OCI-LY7 (cell line): Measurements from ENCODE around the gene TIMM10B. TPM values are rescaled to one million over a fixed set of nuclear protein-coding genes. Genes with fewer than 3 reads are reported as not detected.

Experiments
- Bru-seq: library from RNA; stranded (reverse); fragments of 400-500 nt; gene quantifications from one replicate; lab custom pipeline; 2021; lab: Mats Ljungman, UMichigan
- BruChase-seq, 2 experiments: library from RNA; stranded (reverse); fragments of 400-500 nt; gene quantifications; one replicate each; lab custom pipeline; 2021; lab: Mats Ljungman, UMichigan
- BruUV-seq: library from RNA; stranded (reverse); fragments of 400-500 nt; replicated peaks from 2 replicates; lab custom pipeline; 2021; lab: Mats Ljungman, UMichigan
- CTCF ChIA-PET: fragments of 300-600 bp; sonication (Branson Sonifier 250); formaldehyde crosslinking; loops from one replicate; lab custom pipeline; 2022; ENCODE audit warnings: antibody characterized with exemption; ENCODE audit not compliant: unreplicated experiment; lab: Charles Lee
- POLR2A ChIA-PET: fragments of 300-600 bp; sonication (Branson Sonifier 250); formaldehyde crosslinking; loops from one replicate; lab custom pipeline; 2022; ENCODE audit warnings: antibody characterized with exemption; lab: Charles Lee
- DNase-seq: peaks from one replicate; pipeline ENCODE4 v3.0.0-alpha.2; 2015; ENCODE audit warnings: low spot score
- H2AFZ ChIP-seq: fragments of 200-600 bp; sonication (generic), shearing (Covaris generic); 2 replicates; pipeline ENCODE4 v1.6.1; 2014; ENCODE audit warnings: mild to moderate bottlenecking, antibody characterized with exemption, low read length, moderate library complexity
- H3K27ac ChIP-seq: fragments of 200-600 bp; sonication (generic); 2 replicates; pipeline ENCODE4 v1.5.1; 2014; ENCODE audit warnings: mixed run types, low read depth, mild to moderate bottlenecking, moderate library complexity, low read length, inconsistent platforms; ENCODE audit not compliant: poor library complexity, severe bottlenecking
- H3K36me3 ChIP-seq: fragments of 200-600 bp; sonication (generic); 2 replicates; pipeline ENCODE4 v1.6.1; 2014; ENCODE audit warnings: mild to moderate bottlenecking, antibody characterized with exemption, low read length, moderate library complexity, mixed read lengths; ENCODE audit not compliant: insufficient read depth
- H3K4me1 ChIP-seq: fragments of 200-600 bp; sonication (generic); 2 replicates; pipeline ENCODE4 v1.5.1; 2014; ENCODE audit warnings: mild to moderate bottlenecking, low read length; ENCODE audit not compliant: insufficient read depth, poor library complexity, severe bottlenecking
- H3K4me2 ChIP-seq: fragments of 200-600 bp; sonication (generic); 2 replicates; pipeline ENCODE4 v1.6.1; 2014; ENCODE audit warnings: mild to moderate bottlenecking, low read length
- H3K4me3 ChIP-seq: fragments of 200-600 bp; sonication (generic); 2 replicates; pipeline ENCODE4 v1.5.1; 2014; ENCODE audit warnings: mild to moderate bottlenecking, low read depth, low read length; ENCODE audit not compliant: poor library complexity, severe bottlenecking
- H3K79me2 ChIP-seq: fragments of 200-600 bp; sonication (generic); 2 replicates; pipeline ENCODE4 v1.6.1; 2016; ENCODE audit warnings: low read depth, mild to moderate bottlenecking, low read length, moderate library complexity, mixed read lengths; ENCODE audit not compliant: insufficient read depth
- H3K9me2 ChIP-seq: fragments of 200-600 bp; sonication (generic); 2 replicates; pipeline ENCODE4 v1.6.1; 2016; ENCODE audit warnings: mild to moderate bottlenecking, low read length, mixed read lengths; ENCODE audit not compliant: insufficient read depth
- H3K9me3 ChIP-seq: fragments of 200-600 bp; sonication (generic); 2 replicates; pipeline ENCODE4 v1.6.1; 2014; ENCODE audit warnings: mild to moderate bottlenecking, mixed run types, low read length, mixed read lengths
- H4K20me1 ChIP-seq: fragments of 200-600 bp; sonication (generic); 2 replicates; pipeline ENCODE4 v1.6.1; 2014; ENCODE audit warnings: mild to moderate bottlenecking, antibody characterized with exemption, low read length, moderate library complexity, mixed read lengths; ENCODE audit not compliant: insufficient read depth
- CTCF ChIP-seq: fragments of 200-600 bp; sonication (generic); conservative IDR thresholded peaks from 2 replicates; pipeline ENCODE4 v1.5.1; 2014; ENCODE audit warnings: mild to moderate bottlenecking, antibody characterized with exemption, low read length, moderate library complexity, mixed read lengths
- EZH2phosphoT487 ChIP-seq: fragments of 200-600 bp; sonication (generic); IDR thresholded peaks from 2 replicates; pipeline ENCODE4 v1.6.1; 2018; ENCODE audit warnings: low read depth, borderline replicate concordance, mild to moderate bottlenecking, mixed run types, antibody characterized with exemption, low read length, moderate library complexity, mixed read lengths
- intact Hi-C: fragments of 100-400 bp; cut with micrococcal nuclease; formaldehyde crosslinking; loops from one replicate; pipeline ENCODE4 v1.10.0; 2022; ENCODE audit not compliant: unreplicated experiment
- long read RNA-seq: library from polyadenylated mRNA; stranded (forward); transcript quantifications from one replicate; pipeline ENCODE4 v2.0.0, GENCODE V29; 2022
- total RNA-seq, 2 experiments: library from RNA; depleted of rRNA in 1 of 2; stranded (reverse); fragments of >200 nt in 1 of 2; shearing (Covaris generic) in 1 of 2; gene quantifications; 2 replicates each; pipeline ENCODE4 v1.2.3, GENCODE V29; 2014 to 2022

The TIMM10B gene
- total RNA-seq (2014; rRNA removed; shearing (Covaris generic)) = 43.7 and 52.8 TPM in 2 replicates
- total RNA-seq (2022) = 49.9 and 54.6 TPM in 2 replicates
- percentile 98 among the genes with signal in this experiment for Bru-seq, nascent RNA
- percentile 99 among the genes with signal in this experiment for BruChase-seq, experiment 1, labeled RNA remaining after a 6-hour chase
- BruChase-seq, experiment 2, labeled RNA remaining after a 2-hour chase = percentile 99 among the genes with signal in this experiment
- long read RNA-seq, transcript TIMM10B-205 (4 exons, 608 nt) = minor isoform, 6 of 81 reads
- long read RNA-seq, transcript TIMM10B-201 (3 exons, 2,840 nt) = major isoform, 72 of 81 reads
- long read RNA-seq, partial matches to known transcripts = 0 of 81 reads
- long read RNA-seq, other reads (novel, unspliced or antisense) = 0 of 81 reads

- BruUV-seq = no TSS peak
- Histone ChIP-seq H3K79me2 (peaks cover 38% of the 10 kb centered on the region), H3K9me2 (no peaks in the 10 kb centered on the region), H3K4me1 (peaks cover 22% of the 10 kb centered on the region), H2AFZ (peak within 1 kb of the TSS; percentile 60; the same call in 1 of the 2 replicates), H3K4me3 (peak within 1 kb of the TSS; percentile 96), H3K27ac (peak within 1 kb of the TSS; percentile 70), H4K20me1 (peaks cover 10% of the 10 kb centered on the region; the same call in 1 of the 2 replicates), H3K9me3 (no peaks in the 10 kb centered on the region), H3K4me2 (peak within 1 kb of the TSS; percentile 94), H3K36me3 (peaks cover 76% of the 10 kb centered on the region)
- DNase-seq = peak; percentile 99
- ChIA-PET CTCF (interaction anchor here (0.5 to 1.4 kb wide), 5 partner anchors 9 to 134 kb away, joined by 3 to 4 read pairs (median 3); no protein-coding TSS in a partner anchor), POLR2A (interaction anchor here (0.6 to 2.1 kb wide), 19 partner anchors 8 to 205 kb away, joined by 3 to 13 read pairs (median 4); partner anchors contain the start of genes APBB1, MRPL17 and TRIM3)
- TF ChIP-seq EZH2phosphoT487 = no peak
- TF ChIP-seq CTCF = no peak
- intact Hi-C loops = loop anchor here (1.0 to 5.0 kb wide), 2 partner anchors 91 to 121 kb away; partner anchors contain the start of genes ILK, RRP8 and SMPD1
Observed at GRCh38 chr11:6481012-6481923, at the start of gene TIMM10B, which contains the start of gene ARFIP2. Gene TIMM10B, plus strand, starts transcription at chr11:6481501. Its CDS starts 16 bp downstream, at chr11:6481517. Gene ARFIP2, minus strand, starts transcription at chr11:6481331. Its CDS starts 910 bp downstream, at chr11:6480421.

GRCh38 chr11:6431861-6432260, 49.4 kb upstream of the TIMM10B start:
- H3K27ac ChIP-seq = no peak overlapping the region
- no peak overlapping the region for H2AFZ ChIP-seq
- no peak overlapping the region for H3K4me2 ChIP-seq
- no peaks in the 10 kb centered on the region for H4K20me1 ChIP-seq
- no TSS peak for BruUV-seq
- peaks cover 71% of the 10 kb centered on the region for H3K4me1 ChIP-seq
- CTCF ChIA-PET = interaction anchor here (1.2 kb wide), 1 partner anchor 28 kb away, joined by 4 read pairs; no protein-coding TSS in a partner anchor
- H3K9me2 ChIP-seq = no peaks in the 10 kb centered on the region
- POLR2A ChIA-PET = interaction anchor here (1.8 kb wide), 1 partner anchor 29 kb away, joined by 8 read pairs; no protein-coding TSS in a partner anchor
- DNase-seq = no peak
- no peak overlapping the region for H3K4me3 ChIP-seq
- intact Hi-C loops = no loop called here
- H3K79me2 ChIP-seq = no peaks in the 10 kb centered on the region
- no peak for TF ChIP-seq CTCF
- H3K9me3 ChIP-seq = no peaks in the 10 kb centered on the region
- H3K36me3 ChIP-seq = no peaks in the 10 kb centered on the region
